Fibroblast of mammary gland (primary cell): ENCODE data around the gene RAB11FIP5.
"Not testable (repeated sequence)": the region's sequence is repeated elsewhere in the genome, so short reads cannot be mapped to it uniquely, and the experiment has no call there.

Experiments
- DNase-seq: peaks from one replicate; pipeline ENCODE4 v3.0.0-alpha.2; 2010; ENCODE audit warnings: low read depth
- H3K4me3 ChIP-seq: 2 replicates; pipeline ENCODE4 v1.5.1; 2011; ENCODE audit warnings: low read depth, mild to moderate bottlenecking, low read length, moderate library complexity; ENCODE audit not compliant: control insufficient read depth
- CTCF ChIP-seq: conservative IDR thresholded peaks from 2 replicates; pipeline ENCODE4 v1.5.1; 2011; ENCODE audit warnings: low read depth, low read length, inconsistent platforms; ENCODE audit not compliant: control insufficient read depth, insufficient read depth

Gene RAB11FIP5

GRCh38 chr2:73103018-73103542 lies 9.7 kb downstream of the RAB11FIP5 start:
- no peak for TF ChIP-seq CTCF

DNA sequence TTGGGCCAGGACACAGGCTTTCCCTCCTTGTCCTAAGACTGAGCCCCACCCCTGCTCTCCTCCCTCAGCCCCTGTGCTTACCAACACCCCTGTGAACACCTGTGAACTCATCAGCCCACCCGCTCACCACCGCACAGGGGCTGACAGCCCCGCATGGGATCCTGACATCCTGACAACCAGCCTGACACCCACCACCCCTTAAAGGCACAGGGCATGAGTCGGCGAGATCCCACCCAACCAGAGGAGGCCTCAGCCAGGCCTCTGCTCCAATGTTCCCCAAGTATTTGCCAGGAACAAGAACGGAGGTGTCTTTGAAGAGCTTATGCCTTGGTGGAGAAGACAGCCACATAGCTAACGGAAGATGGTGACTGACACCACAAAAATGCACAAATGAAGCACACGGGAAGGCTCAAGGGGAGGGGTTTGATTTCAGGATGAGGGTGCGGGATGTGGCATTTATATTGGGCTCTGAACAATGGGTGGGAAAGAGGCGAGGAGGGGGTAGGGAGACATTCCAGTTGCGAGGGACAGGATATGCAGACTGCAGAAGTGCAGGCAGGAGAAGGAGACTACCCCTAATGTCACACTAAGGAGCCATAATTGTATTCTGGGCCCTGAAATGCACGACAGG lies 11.0 kb downstream of the RAB11FIP5 start:
- H3K4me3 ChIP-seq: no peak overlapping the region
- no peak for DNase-seq
- TF ChIP-seq CTCF: no peak

More at GRCh38 chr2:73103018-73103542, 9.7 kb downstream of the RAB11FIP5 start:
- no peak overlapping the region for H3K4me3 ChIP-seq
- no peak for DNase-seq

GRCh38 chr2:73100956-73101355 lies 11.8 kb downstream of the RAB11FIP5 start:
- no peak for DNase-seq
- no peak overlapping the region for H3K4me3 ChIP-seq
- no peak for TF ChIP-seq CTCF

GRCh38 chr2:73099486-73099885 lies 13.3 kb downstream of the RAB11FIP5 start:
- H3K4me3 ChIP-seq: no peak overlapping the region
- no peak for TF ChIP-seq CTCF
- no peak for DNase-seq

DNA sequence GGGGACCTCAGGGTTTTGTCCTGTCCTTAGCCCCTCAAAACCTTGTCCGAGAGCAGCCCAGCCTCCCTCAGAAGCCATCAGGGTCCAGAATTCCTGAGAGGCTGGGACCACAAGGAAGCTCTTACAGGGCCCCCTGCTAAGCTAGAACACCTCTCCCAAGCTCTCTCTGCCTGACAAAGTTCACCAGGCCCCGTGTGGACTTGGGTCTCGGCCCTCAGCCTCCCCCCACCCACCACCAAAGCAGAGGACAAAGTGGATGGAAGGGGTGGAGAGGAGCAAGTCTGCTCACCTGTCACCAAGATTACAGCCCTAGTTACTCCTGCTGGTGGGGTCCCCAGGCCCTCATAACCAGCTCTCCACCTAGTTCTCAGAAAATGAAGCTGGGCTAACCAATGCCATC lies 16.8 kb downstream of the RAB11FIP5 start:
- no peak for TF ChIP-seq CTCF
- no peak for DNase-seq
- H3K4me3 ChIP-seq: no peak overlapping the region

DNA sequence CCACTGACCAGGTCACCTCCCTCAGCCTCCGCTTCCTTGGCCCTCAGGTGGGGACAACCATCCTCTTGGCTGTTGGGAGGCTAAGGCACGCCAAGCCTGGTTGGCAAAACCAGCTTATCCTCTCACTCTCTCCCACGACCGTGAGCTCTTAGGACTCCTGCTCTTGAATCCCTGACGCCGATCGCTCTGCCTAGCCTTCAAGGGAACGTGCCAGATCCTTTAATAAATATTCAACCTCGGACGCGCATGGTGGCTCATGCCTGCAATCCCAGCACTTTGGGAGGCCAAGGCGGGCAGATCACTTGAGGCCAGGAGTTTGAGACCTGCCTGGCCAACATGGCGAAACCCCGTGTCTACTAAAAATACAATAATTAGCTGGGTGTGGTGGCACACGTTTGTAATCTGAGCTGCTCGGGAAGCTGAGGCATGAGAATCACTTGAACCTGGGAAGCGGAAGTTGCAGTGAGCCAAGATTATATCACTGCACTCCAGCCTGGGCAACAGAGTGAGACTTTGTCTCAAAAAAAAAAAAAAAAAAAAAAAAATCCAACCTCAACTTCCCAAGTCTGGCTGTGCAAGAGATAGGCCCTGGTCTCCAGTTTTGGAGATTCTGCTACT lies 19.0 kb downstream of the RAB11FIP5 start:
- not testable (repeated sequence) for DNase-seq, H3K4me3 ChIP-seq

- DNase-seq: no peak
- no peak overlapping the region for H3K4me3 ChIP-seq
- no peak for TF ChIP-seq CTCF
These were observed 20.5 kb downstream of the RAB11FIP5 start for GRCh38 chr2:73092146-73092783.
